Activated T-helper 2 cell treated with anti-CD3 and anti-CD28 coated beads, Interferon-gamma antibody, Interleukin-2, Interleukin-4, amounts not matched to agents 10 μg/mL and 5 μg/mL and 100 μg/mL, durations not matched to agents 14 hours and 24 hours and 36 hours (primary cell): ENCODE data around the gene HBG1. TPM values are rescaled to one million over a fixed set of nuclear protein-coding genes. Genes with fewer than 3 reads are reported as not detected.
"Not testable (repeated sequence)": the region's sequence is repeated elsewhere in the genome, so short reads cannot be mapped to it uniquely, and the experiment has no call there.

Source experiments
- DNase-seq: peaks from one replicate; pipeline ENCODE4 v3.0.0; 2021; ENCODE audit warnings: low spot score
- H3K27ac Mint-ChIP-seq: one replicate; pipeline ENCODE4 v1.8.0; 2021; ENCODE audit warnings: mixed read lengths
- H3K27me3 Mint-ChIP-seq: one replicate; pipeline ENCODE4 v1.8.0; 2021; ENCODE audit warnings: low read depth, mixed read lengths
- H3K36me3 Mint-ChIP-seq: one replicate; pipeline ENCODE4 v1.8.0; 2021; ENCODE audit warnings: low read depth, mixed read lengths
- H3K4me1 Mint-ChIP-seq: one replicate; pipeline ENCODE4 v1.8.0; 2021; ENCODE audit warnings: low read depth, mixed read lengths
- H3K4me3 Mint-ChIP-seq: one replicate; pipeline ENCODE4 v1.8.0; 2021; ENCODE audit warnings: low read depth, mild to moderate bottlenecking, moderate library complexity, mixed read lengths
- H3K9me3 Mint-ChIP-seq: one replicate; pipeline ENCODE4 v1.8.0; 2021; ENCODE audit warnings: mixed read lengths
- intact Hi-C: fragments of 100-400 bp; cut with micrococcal nuclease; formaldehyde crosslinking; loops from one replicate; pipeline ENCODE4 v1.15.1; 2023
- total RNA-seq: library from RNA; stranded (reverse); gene quantifications from 2 replicates; pipeline ENCODE4 v1.2.3, GENCODE V29; 2022

The HBG1 gene
- total RNA-seq: not detected in 2 replicates

- H3K36me3 Mint-ChIP-seq, H3K9me3 Mint-ChIP-seq, H3K27ac Mint-ChIP-seq, H3K27me3 Mint-ChIP-seq, H3K4me3 Mint-ChIP-seq, intact Hi-C loops, DNase-seq, H3K4me1 Mint-ChIP-seq: not testable (repeated sequence)
Observed at GRCh38 chr11:5249807-5250396, at the start of gene HBG1. HBG1 (minus strand) TSS chr11:5249857; CDS start chr11:5249804, 53 bp downstream.

DNA sequence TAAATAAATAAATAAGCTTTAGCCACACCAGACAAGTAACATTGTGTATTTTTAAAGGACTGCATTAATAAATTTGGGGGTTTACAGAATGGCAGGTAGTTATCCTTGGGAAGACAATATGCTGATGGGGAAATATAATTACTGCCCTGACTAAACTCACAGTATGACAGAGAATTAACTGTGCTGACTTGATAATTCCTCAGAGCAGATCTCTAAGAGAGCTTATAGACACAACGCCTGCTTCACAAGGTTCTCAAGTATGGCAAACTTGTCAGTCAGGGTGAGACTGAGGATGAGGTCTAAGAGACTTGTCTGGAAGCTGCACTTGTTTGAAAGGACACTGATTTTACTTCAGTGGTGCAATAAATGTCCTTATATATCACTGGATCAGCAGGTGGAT is 48.8 kb upstream of the HBG1 start:
- Mint-ChIP-seq H3K4me1 (no peaks in the 10 kb centered on the region), H3K36me3 (no peaks in the 10 kb centered on the region), H3K27me3 (no peaks in the 10 kb centered on the region), H3K9me3 (no peaks in the 10 kb centered on the region), H3K27ac (no peak overlapping the region), H3K4me3 (no peak overlapping the region)
- intact Hi-C loops: loop anchor here (10.0 kb wide), 1 partner anchor 94 kb away; the partner anchor contains the start of gene OR51V1
- DNase-seq: no peak

DNA sequence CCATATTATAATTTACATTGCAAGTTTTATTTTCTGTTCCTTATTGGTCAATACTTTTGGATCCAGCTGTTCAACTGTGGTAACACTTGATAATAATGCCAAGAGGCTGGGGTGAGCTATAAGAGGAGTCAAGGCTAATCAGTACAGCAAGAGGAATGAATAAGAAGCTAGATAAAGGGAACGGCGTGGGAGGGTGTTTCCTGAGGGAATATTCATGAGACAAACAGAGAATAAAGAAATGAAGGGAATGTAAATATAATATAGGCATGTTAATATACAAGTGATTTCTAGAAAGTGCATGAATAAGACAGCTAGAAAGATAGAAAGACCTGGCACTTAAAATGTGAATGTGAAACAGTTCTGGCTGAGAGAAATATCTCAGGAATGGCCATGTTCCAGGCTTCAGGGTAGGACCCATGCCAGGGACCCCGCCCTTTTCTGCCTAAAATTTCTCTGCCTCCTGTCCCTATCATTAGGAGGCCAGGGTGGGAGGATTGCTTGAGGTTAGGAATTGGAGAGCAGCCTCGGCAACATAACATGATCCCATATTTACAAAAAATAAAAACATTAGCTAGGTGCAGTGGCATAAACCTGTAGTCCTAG is 48.2 kb upstream of the HBG1 start:
- H3K4me3 Mint-ChIP-seq: no peak overlapping the region
- no peaks in the 10 kb centered on the region for H3K4me1 Mint-ChIP-seq
- H3K9me3 Mint-ChIP-seq: no peaks in the 10 kb centered on the region
- H3K27ac Mint-ChIP-seq: no peak overlapping the region
- H3K36me3 Mint-ChIP-seq: no peaks in the 10 kb centered on the region
- no peak for DNase-seq
- intact Hi-C loops: loop anchor here (10.0 kb wide), 1 partner anchor 93 kb away; the partner anchor contains the start of gene OR51V1
- no peaks in the 10 kb centered on the region for H3K27me3 Mint-ChIP-seq

- intact Hi-C loops: loop anchor here (10.0 kb wide), 1 partner anchor 90 kb away; the partner anchor contains the start of gene OR51V1
- H3K9me3 Mint-ChIP-seq, H3K36me3 Mint-ChIP-seq, H3K4me1 Mint-ChIP-seq, H3K27ac Mint-ChIP-seq, H3K27me3 Mint-ChIP-seq, H3K4me3 Mint-ChIP-seq, DNase-seq: not testable (repeated sequence)
Observed at GRCh38 chr11:5294342-5294995, 44.8 kb upstream of the HBG1 start.

- no peak overlapping the region for H3K4me3 Mint-ChIP-seq
- H3K27me3 Mint-ChIP-seq: no peaks in the 10 kb centered on the region
- no peaks in the 10 kb centered on the region for H3K4me1 Mint-ChIP-seq
- intact Hi-C loops: loop anchor here (10.0 kb wide), 1 partner anchor 88 kb away; the partner anchor contains the start of gene OR51V1
- DNase-seq: no peak
- no peak overlapping the region for H3K27ac Mint-ChIP-seq
- no peaks in the 10 kb centered on the region for H3K36me3 Mint-ChIP-seq
- H3K9me3 Mint-ChIP-seq: no peaks in the 10 kb centered on the region
Observed at GRCh38 chr11:5293028-5293427, 43.4 kb upstream of the HBG1 start.

GRCh38 chr11:5291207-5291838 is 41.7 kb upstream of the HBG1 start:
- DNase-seq: no peak
- Mint-ChIP-seq H3K4me1 (no peaks in the 10 kb centered on the region), H3K27ac (no peak overlapping the region), H3K27me3 (no peaks in the 10 kb centered on the region), H3K4me3 (no peak overlapping the region), H3K36me3 (no peaks in the 10 kb centered on the region), H3K9me3 (no peaks in the 10 kb centered on the region)
- intact Hi-C loops: loop anchor here (1.0 to 10.0 kb wide), 2 partner anchors 87 to 167 kb away; partner anchors contain the start of gene OR51V1

DNA sequence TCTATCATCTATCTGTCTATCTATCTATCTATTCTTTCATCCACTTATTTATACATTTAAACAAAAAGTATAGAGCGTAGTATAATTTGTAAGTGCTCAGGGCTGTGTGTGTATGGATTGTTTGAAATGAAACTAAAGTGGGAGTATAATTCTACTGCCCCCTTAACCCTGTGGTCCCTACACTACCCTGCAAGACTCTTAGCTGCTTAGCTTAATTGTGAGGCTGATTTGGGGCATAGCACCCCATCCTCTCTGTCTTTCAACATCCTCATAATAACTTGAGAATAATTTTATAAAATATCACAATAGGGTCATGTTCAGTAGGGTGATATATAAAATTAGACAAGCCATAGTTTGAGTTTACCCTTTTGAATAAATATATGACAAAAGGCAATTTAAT is 40.4 kb upstream of the HBG1 start:
- Mint-ChIP-seq H3K36me3 (no peaks in the 10 kb centered on the region), H3K27me3 (no peaks in the 10 kb centered on the region), H3K4me1 (no peaks in the 10 kb centered on the region), H3K27ac (no peak overlapping the region), H3K9me3 (no peaks in the 10 kb centered on the region), H3K4me3 (no peak overlapping the region)
- intact Hi-C loops: loop anchor here (10.0 kb wide), 1 partner anchor 85 kb away; the partner anchor contains the start of gene OR51V1
- DNase-seq: no peak

- intact Hi-C loops: loop anchor here (10.0 kb wide), 1 partner anchor 85 kb away; the partner anchor contains the start of gene OR51V1
- Mint-ChIP-seq H3K4me1 (no peaks in the 10 kb centered on the region), H3K36me3 (no peaks in the 10 kb centered on the region), H3K27me3 (no peaks in the 10 kb centered on the region), H3K27ac (no peak overlapping the region), H3K9me3 (no peaks in the 10 kb centered on the region), H3K4me3 (no peak overlapping the region)
- DNase-seq: no peak
Observed at GRCh38 chr11:5289696-5290095, 40.0 kb upstream of the HBG1 start.

DNA sequence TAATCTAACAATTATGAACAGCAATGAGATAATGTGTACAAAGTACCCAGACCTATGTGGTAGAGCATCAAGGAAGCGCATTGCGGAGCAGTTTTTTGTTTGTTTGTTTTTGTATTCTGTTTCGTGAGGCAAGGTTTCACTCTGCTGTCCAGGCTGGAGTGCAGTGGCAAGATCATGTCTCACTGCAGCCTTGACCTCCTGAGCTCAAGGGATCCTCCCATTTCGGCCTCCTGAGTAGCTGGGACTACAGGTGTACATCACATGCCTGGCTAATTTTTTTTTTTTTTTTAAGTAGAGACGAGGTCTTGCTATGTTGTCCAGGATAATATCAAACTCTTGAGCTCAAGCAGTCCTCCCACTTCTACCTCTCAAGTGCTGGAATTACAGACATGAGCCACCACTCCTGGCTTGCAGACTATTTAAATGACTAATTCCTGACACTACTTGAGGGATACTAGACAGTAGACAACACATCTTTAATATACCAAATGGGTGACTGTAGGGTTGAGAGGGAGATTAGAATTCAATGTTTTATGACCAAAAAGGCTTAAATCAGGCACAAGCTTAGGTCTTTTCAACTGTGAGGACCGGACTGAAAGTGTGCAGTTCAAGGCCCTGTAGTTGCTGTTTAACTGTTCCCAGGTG is 39.4 kb upstream of the HBG1 start:
- Mint-ChIP-seq H3K27ac (no peak overlapping the region), H3K4me3 (no peak overlapping the region), H3K4me1 (no peaks in the 10 kb centered on the region), H3K9me3 (no peaks in the 10 kb centered on the region), H3K36me3 (no peaks in the 10 kb centered on the region), H3K27me3 (no peaks in the 10 kb centered on the region)
- intact Hi-C loops: no loop called here
- DNase-seq: no peak

GRCh38 chr11:5288108-5288905 is 38.6 kb upstream of the HBG1 start:
- DNase-seq: no peak
- no peak overlapping the region for H3K27ac Mint-ChIP-seq
- H3K27me3 Mint-ChIP-seq: no peaks in the 10 kb centered on the region
- no peaks in the 10 kb centered on the region for H3K9me3 Mint-ChIP-seq
- intact Hi-C loops: no loop called here
- H3K4me1 Mint-ChIP-seq: no peaks in the 10 kb centered on the region
- H3K4me3 Mint-ChIP-seq: no peak overlapping the region
- H3K36me3 Mint-ChIP-seq: no peaks in the 10 kb centered on the region

DNA sequence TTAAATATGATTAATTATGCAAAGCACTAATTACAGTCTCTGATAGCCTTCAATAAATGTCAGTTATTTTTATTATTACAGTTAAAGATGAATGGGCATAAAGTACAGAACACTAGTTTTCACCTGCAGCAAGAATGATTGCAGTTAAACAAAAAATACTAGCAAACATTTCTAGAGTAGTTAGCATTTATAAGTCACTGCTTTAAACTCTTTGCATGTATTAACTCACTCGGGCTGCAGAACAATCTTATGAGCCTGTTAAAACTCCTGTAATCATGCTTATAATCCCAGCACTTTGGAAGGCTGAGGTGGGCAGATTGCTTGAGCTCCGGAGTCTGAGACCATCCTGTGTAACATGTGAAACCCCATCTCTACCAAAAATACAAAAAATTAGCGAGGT is 37.2 kb upstream of the HBG1 start:
- no peaks in the 10 kb centered on the region for H3K36me3 Mint-ChIP-seq
- no peaks in the 10 kb centered on the region for H3K27me3 Mint-ChIP-seq
- H3K4me1 Mint-ChIP-seq: no peaks in the 10 kb centered on the region
- H3K9me3 Mint-ChIP-seq: no peaks in the 10 kb centered on the region
- intact Hi-C loops: no loop called here
- no peak for DNase-seq
- H3K27ac Mint-ChIP-seq: no peak overlapping the region
- H3K4me3 Mint-ChIP-seq: no peak overlapping the region

DNA sequence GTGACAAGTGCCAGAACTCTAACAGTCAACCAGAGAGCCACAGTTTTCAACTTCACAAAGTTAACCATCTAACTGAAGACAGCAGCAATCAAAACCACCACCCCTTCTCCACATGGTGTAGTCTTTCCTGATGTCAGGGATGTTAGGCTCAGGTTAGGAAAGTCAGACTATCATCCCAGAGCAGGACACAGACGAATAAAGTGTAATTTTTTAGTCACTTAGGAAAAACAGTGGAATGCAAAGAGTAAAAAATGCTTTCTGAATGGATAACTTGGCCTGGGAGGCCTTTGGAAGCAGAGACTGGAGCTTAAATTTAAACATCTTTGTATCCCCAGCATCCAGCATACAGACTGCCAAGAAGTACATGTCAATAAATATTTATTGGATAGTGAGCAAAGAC is 36.7 kb upstream of the HBG1 start:
- DNase-seq: no peak
- H3K27ac Mint-ChIP-seq: no peak overlapping the region
- no peaks in the 10 kb centered on the region for H3K4me1 Mint-ChIP-seq
- no peaks in the 10 kb centered on the region for H3K27me3 Mint-ChIP-seq
- intact Hi-C loops: no loop called here
- H3K9me3 Mint-ChIP-seq: no peaks in the 10 kb centered on the region
- no peaks in the 10 kb centered on the region for H3K36me3 Mint-ChIP-seq
- H3K4me3 Mint-ChIP-seq: no peak overlapping the region
